ENCODE data around the gene MAPK1. TPM values are rescaled to one million over a fixed set of nuclear protein-coding genes. Genes with fewer than 3 reads are reported as not detected.
"Not testable (repeated sequence)": the region's sequence is repeated elsewhere in the genome, so short reads cannot be mapped to it uniquely, and the experiment has no call there.

The MAPK1 gene
- total RNA-seq, 1 donor from 2014 or later, result 92.9 TPM

- no peak overlapping the region for H3K4me3 Mint-ChIP-seq
- H3K9me3 Mint-ChIP-seq, result no peaks in the 10 kb centered on the region
- no peak overlapping the region for H3K27ac Mint-ChIP-seq
- no peaks in the 10 kb centered on the region for H3K4me1 Mint-ChIP-seq
- no peak for TF ChIP-seq CTCF (IDR thresholded peaks at IDR 0.05; ENCODE audit: unreplicated experiment)
- H3K36me3 Mint-ChIP-seq, result no peaks in the 10 kb centered on the region
- no peak for DNase-seq (ENCODE audit: low spot score in 2 of 2, unreplicated experiment in 2 of 2)
- no peaks in the 10 kb centered on the region for H3K27me3 Mint-ChIP-seq (ENCODE audit: low read depth)
These were observed 40.4 kb upstream of the MAPK1 start for GRCh38 chr22:21907638-21908522.

- H3K4me3 Mint-ChIP-seq; H3K27me3 Mint-ChIP-seq (ENCODE audit: low read depth); H3K9me3 Mint-ChIP-seq; H3K4me1 Mint-ChIP-seq; H3K36me3 Mint-ChIP-seq; DNase-seq (ENCODE audit: low spot score in 2 of 2, unreplicated experiment in 2 of 2); H3K27ac Mint-ChIP-seq: not testable (repeated sequence)
These were observed 37.8 kb upstream of the MAPK1 start for GRCh38 chr22:21905234-21905633.

GRCh38 chr22:21904250-21904789 lies 36.9 kb upstream of the MAPK1 start:
- Mint-ChIP-seq H3K4me1 (no peaks in the 10 kb centered on the region), H3K36me3 (no peaks in the 10 kb centered on the region), H3K27ac (no peak overlapping the region), H3K27me3 (ENCODE audit: low read depth) (no peaks in the 10 kb centered on the region), H3K9me3 (no peaks in the 10 kb centered on the region), H3K4me3 (no peak overlapping the region)
- TF ChIP-seq CTCF (IDR thresholded peaks at IDR 0.05; ENCODE audit: unreplicated experiment), result no peak
- DNase-seq (ENCODE audit: low spot score in 2 of 2, unreplicated experiment in 2 of 2), result no peak

GRCh38 chr22:21903283-21903682 lies 35.8 kb upstream of the MAPK1 start:
- TF ChIP-seq CTCF (IDR thresholded peaks at IDR 0.05; ENCODE audit: unreplicated experiment), result no peak
- Mint-ChIP-seq H3K36me3 (no peaks in the 10 kb centered on the region), H3K9me3 (no peaks in the 10 kb centered on the region), H3K27ac (no peak overlapping the region), H3K27me3 (ENCODE audit: low read depth) (no peaks in the 10 kb centered on the region), H3K4me1 (no peaks in the 10 kb centered on the region), H3K4me3 (no peak overlapping the region)
- no peak for DNase-seq (ENCODE audit: low spot score in 2 of 2, unreplicated experiment in 2 of 2)

- no peak for DNase-seq (ENCODE audit: low spot score in 2 of 2, unreplicated experiment in 2 of 2)
- H3K27ac Mint-ChIP-seq, result no peak overlapping the region
These were observed 35.0 kb upstream of the MAPK1 start for GRCh38 chr22:21902296-21903087.

More at GRCh38 chr22:21902296-21903087, 35.0 kb upstream of the MAPK1 start:
- no peaks in the 10 kb centered on the region for H3K9me3 Mint-ChIP-seq
- H3K4me3 Mint-ChIP-seq, result no peak overlapping the region
- H3K27me3 Mint-ChIP-seq (ENCODE audit: low read depth), result no peaks in the 10 kb centered on the region
- TF ChIP-seq CTCF (IDR thresholded peaks at IDR 0.05; ENCODE audit: unreplicated experiment), result no peak
- no peaks in the 10 kb centered on the region for H3K4me1 Mint-ChIP-seq
- H3K36me3 Mint-ChIP-seq, result no peaks in the 10 kb centered on the region

All from mesothelial cell of epicardium (in vitro differentiated cells).